NCI-H446 (cell line): ENCODE measurements around the gene APOL1.

Experiments
- DNase-seq, 2 experiments: peaks; one replicate each; lab custom pipeline; 2025; lab: John Stamatoyannopoulos, UW

Gene APOL1

DNA sequence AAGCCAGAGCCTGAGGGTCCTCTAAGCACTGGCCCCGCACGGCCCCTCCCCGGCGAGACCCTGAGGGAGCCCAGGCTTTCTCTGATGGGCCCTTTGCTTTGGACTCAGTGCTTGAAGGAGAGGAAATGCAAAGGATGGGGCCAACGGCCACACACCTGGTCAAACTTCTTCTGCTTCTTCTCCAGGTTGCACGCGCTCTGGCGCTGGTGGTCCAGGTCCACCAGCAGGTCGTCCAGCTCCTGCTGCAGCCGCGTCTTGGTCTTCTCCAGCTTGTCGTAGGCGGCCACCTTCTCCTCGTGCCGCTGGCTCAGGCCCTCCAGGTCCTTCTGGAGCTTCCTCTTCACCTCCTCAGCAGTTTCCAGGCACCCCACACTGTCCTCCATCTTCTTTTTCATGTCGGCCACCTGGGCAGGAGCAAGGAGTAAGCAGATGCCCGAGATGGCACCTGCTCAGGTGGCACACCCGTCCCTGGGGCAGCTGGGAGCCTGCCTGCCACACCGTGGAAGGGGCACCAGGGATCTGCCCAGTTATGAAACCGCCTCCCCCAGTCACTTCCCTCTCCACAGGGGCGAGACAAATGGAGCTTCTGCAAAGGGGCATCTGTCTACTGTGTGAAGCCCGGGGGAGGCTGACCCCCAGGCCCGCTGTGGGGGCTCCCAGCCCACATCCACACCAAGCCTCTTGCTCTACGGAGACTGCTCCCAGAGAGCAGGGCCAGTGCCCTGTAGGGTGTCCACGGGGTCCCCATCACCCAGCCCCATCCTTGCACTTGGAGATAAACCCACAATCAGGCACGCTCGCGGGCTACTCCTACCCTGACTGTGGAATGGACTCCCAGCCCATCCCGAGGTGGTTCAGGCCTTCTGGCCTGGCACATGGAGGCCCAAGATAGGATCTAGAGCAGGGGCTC is 39.2 kb downstream of the APOL1 start:
- no peak for DNase-seq

DNA sequence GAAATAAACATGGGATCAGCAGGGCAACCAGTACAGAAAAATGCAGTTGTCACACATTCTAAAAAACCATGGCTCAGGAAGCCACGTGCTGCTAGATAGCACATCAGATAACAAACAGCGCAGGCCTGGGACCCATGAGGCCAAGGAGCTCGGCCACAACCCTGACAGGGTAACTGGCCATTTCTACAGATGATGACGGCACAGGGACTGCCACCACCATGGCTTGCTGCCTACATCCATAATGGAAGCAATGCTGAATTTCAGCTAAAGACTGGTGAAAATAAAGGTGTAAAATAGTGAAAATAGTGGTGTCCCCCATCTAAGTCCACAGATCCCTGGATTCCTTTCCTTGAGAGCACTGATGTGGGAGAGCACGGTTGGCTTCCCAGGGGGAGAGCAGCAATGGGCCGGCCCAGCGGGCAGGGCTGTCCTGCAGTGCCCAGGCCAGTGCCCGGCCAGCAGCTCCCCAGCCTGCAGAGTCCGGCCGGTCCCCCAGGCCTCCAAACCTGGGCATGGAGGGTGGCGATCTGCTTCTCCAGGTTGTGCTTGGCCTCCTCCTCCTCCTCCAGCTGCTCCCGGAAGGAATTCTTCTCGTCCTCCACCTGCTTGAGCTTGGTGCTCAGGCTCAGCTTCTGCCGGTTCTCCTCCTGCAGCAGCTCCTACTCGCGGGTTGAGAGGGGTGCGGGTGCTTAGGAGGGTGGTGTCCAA is 40.0 kb downstream of the APOL1 start:
- DNase-seq = no peak

DNA sequence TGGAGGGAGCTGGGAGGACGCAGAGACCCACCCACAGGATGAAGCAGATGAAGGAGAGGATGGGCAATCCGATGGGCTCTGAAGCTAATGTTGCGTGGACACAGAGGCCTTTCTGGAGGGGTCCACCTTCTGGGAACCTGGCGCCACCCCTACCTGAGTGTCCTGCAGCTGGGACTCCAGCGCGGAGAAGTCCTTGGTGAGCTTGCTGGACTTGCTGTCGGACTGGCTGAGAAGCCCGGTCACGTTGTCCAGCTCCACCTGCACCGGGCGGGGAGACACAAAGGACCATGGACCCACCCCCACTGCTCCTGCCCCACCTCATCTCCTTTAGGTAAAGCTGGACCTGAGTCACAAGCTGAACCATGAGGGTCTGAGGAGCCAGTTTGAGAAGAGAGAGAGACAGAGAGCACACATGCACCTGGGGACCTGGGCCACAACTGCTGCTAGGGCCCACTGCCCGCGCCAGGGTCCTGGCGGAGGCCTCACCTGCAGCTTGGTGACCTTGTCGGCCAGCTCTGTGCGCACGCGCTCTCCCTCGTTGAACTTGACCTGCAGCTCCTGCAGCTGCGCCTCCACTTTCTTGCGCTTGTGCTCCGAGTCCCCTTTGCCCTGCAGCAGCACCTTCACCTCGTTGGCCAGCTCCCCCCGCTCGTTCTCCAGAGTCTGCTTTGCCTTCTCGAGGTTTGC is 40.8 kb downstream of the APOL1 start:
- DNase-seq = no peak

- no peak for DNase-seq
Measured at GRCh38 chr22:36294293-36294620, 41.3 kb downstream of the APOL1 start.

DNA sequence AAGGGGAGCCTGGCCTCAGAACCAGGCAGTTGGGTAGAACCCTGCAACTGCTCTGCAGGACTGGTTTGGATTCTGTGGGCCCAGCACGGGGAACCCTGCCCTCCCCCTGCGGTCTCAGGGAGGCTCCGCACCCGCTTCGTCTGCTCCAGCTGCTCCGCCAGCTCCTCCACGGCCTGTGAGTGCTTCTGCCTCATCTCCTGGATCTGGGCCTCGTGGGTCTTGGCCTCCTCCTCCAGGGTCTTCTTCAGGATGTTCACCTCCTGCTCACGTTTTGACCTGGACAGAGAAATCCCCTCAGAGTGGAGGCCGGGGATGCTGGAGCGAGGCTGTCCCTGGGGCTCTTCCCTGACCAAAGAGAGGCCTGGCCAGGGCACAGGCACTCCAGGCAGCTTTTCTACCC is 41.9 kb downstream of the APOL1 start:
- DNase-seq = no peak

DNA sequence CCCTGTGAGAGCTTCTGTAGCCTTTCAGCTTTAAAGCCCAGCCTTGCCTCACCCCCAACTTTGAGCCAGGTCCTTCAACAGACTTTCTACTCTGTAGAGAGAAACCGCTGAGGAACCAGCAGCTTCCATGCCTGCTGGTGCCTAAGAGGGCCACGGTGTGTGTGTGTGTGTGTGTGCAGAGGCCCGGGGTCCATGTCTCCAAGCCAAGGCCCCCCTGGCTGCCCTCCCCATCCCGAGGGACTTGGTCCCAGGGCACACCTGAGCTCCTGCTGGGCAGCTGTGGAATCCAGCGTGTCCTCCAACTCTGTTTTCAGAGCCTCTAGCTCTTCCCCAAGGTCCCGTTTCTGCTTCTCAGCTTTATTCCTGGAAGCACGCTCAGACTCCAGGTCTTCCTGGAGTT is 42.3 kb downstream of the APOL1 start:
- no peak for DNase-seq

GRCh38 chr22:36296690-36297089 is 43.8 kb downstream of the APOL1 start:
- DNase-seq = no peak

- DNase-seq = no peak
Measured at GRCh38 chr22:36297568-36297967, 44.6 kb downstream of the APOL1 start.

DNA sequence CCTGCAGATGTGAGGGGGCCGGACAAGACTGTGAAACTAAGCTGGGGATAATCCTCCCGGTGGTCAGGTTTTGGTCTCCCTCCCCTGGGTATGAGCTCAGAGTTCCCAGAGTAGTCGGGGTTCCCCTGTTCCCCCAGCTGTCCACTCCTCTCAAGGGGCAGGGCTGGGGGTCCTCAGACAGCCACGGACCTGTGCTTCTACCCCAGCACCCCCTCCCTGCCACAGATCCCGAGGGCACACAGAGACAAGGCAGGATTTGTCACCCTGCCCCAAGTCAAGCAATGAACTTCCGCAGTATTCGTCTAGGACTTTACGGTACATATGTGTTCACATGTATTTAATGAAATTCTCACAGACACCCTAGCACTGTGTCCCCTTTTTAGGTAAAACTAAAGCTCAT is 45.2 kb downstream of the APOL1 start:
- no peak for DNase-seq

DNA sequence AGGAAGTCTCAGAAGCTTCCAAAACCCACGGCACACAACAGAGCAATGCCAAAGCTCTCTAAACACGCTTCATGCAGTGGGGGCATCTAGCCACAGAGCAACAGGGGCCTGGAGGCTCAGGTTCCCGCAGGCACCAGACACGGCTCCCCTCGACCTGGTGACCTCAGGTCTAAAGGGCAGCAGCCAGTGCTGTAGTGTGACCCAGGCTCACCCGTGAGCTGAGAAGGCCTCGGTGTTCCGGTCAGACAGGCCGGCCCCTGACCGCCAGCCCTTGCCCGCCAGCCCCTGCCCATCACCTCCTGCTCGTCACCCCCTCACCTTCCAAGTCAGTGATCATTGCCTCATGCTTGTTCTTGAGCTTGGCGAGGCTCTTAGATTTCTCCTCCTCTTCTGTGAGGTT is 45.7 kb downstream of the APOL1 start:
- no peak for DNase-seq

DNA sequence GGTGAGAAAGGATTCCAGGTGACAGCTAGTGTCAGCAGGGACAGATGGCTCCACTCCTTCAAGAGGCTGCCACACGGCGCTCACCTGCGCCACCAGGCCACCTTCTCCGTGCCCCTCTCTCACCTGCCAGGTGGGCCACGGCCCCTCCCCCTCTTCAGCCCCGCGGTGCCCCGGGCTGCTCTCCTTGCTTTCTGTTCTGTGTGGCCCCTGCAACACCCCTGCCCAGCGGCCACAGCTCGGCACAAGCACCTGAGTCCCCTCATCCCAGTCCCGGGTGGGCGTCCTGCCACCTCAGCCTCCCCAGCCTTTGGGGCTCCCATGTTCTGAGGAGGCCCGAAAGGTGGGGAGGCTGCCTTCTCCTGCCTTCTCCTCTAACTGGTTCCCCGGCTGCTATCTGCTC is 46.4 kb downstream of the APOL1 start:
- no peak for DNase-seq

DNA sequence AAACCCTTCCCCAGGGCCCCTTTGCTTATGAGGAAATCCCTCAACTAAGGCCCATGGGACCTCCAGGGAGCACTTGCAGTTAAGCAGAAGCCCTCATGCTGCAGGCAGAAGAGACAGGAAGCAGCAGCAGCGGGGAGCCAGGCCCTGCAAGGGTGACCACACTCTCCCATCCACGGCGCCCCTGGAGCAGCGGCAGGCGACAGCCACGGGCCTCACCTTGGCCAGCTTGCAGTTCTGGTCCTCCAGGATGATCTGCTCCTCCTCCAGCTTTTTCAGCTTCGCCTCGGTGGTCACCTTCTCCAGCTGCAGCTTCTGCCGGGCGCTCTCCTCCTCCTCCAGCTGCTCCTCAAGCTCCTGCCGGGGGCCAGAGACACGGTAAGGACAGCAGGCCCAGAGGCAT is 47.0 kb downstream of the APOL1 start:
- no peak for DNase-seq

DNA sequence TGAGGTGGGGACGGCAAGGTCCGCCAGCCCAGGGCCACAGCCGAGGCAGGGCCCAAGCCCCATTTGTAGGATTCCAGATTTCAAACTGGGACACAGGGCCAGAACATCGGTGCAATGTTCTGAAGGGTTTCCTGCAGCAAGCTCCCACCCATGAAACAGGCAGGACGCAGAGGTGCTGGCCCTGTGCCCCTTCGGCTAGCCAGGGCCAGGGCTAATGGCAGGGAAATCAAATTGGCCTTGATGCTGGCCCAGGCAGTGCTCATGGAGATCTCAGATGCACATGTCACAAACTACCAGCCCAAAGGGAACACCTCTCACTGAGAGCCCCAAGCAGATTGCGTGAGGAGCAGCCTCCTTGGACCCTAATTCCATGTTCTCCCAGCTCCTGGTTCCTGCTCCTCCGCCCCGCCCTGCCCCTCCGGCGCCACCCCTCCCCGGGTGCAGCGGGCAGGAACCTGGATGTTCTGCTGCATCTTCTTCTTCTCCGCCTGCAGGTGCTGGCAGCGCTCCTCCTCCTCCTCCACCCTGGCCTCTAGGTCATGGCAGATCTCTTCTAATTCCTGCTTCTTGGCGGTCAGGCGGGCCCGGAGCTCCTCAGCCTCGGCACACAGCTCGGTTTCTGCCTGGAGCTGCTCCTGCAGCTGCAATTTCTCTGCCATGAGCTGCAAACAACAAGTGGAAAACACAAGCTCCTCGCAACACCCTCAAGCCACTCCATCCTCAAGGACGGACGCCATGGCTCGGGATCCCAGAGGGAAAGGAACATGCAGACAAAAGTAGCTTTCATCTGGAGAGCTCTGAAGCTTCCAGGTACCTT is 47.7 kb downstream of the APOL1 start:
- no peak for DNase-seq

DNA sequence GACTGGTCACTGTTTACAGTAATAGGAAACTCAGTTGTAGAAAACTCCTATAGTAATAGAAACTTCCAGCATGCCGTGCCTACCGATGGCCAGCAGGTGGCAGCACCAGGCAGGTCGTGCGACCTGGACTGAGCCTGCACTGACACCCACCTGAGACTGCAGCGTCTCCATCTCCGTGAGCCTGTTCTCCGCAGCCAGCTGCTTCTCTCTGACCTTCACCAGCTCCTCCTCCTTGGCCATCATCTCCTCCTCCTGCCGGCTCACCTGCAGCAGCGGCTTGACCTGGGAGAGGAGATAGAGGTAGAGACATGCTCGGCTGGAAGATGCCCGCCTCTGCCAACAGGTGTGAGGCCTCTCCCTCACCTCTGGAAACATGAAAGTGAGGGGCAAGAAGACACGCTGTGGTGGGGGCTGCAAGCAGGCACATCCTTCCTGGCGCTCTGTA is 48.5 kb downstream of the APOL1 start:
- peak in 1 of 2 experiments; percentile 55 for DNase-seq

GRCh38 chr22:36301851-36302250 is 48.9 kb downstream of the APOL1 start:
- DNase-seq = no peak

DNA sequence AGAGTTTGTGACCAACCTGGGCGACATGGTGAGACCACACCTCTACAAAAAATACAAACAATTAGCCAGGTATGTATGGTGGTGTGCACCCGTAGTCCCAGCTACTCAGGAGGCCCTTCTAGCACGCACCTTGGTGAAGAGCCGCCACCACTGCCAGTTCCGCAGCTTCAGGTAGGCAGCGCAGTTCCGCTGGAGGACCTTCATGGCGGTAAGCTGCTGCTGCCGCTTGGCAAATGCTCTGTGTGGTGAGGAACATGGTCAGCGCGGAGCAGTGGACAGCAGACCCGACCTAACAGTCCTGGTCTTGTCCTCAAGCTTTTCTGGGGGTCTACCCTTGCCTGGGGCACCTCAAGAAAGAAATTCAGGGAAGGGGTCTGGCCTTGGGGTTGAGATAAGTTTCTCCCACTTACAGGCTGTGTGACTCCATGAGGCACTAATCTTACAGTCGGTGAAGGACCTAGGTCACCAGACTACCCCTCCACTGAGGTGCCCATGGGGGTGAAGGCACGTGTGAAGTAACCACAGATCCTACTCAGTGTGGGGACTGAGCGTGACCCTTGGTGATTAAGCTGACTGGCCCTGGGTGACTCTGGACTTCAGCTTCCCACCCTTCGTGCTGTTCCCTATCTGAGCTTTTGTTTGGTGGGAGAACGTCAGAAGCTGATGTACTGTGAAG is 49.6 kb downstream of the APOL1 start:
- no peak for DNase-seq

DNA sequence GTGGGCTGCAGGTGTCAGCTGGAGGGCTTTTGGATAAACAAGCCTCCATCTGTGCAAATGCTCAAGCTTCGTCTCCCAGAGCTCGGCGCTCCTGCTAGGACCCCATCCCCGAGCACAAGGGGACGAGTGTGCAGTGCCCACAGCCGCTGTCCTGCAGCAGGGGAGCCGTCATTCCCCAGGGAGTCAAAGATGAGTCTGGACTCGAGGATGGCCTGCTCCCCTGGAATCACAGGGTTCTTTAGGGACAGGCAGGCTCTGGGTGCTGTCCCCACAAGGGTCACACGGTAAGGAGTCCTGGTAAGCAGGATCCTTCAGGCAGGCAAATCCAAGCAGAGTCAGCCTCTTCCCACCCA is 50.2 kb downstream of the APOL1 start:
- DNase-seq = no peak

DNA sequence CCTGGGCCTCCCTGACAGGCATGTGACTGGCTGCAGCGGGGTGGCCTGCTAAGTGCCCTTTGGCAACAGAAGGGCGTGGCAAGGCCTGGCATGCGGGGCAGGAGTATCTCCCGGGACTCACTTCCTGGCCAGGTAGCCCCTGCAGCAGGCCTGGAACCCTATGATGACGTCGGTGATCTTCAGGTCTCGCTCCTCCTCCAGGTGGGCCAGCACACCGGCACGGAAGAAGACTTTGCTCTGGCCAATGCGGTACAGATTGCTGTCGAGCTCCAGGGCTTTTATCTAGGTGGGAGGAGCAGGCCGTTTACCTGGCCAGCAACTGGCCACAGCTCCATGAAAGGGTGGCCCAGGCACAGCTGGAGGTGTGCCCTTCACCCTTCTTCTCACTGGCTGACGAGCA is 50.9 kb downstream of the APOL1 start:
- no peak for DNase-seq

GRCh38 chr22:36304429-36304828 is 51.5 kb downstream of the APOL1 start:
- no peak for DNase-seq

GRCh38 chr22:36305813-36306212 is 52.9 kb downstream of the APOL1 start:
- DNase-seq = no peak

- no peak for DNase-seq
Measured at GRCh38 chr22:36306227-36306626, 53.3 kb downstream of the APOL1 start.

DNA sequence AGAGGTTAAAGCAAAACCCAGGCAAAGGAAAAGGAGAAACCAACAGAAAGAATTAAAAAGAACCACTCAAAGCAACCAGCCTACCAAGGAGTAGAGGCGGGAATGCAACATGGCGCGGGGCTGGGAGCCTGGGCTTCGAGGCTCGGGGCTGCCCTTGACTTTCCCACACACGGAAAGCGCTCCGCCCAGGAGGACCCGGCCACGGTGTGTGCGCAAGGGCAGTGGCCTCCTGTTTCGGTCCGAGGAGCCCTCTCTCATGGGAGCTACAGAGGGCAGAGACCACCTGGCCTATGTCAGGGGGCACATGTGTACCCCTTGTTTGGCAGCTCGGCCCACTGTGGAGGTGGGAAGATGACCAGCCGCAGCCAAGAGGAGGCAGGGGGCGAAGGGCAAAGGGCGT is 55.9 kb downstream of the APOL1 start:
- DNase-seq = no peak
